HG03520 (cell line): ENCODE data around the gene GNPTAB.
"Not testable (repeated sequence)": the region's sequence is repeated elsewhere in the genome, so short reads cannot be mapped to it uniquely, and the experiment has no call there.

Source experiments
- ATAC-seq: cut with Tn5 transposase; IDR thresholded peaks from one replicate; pipeline ENCODE4 v1.9.1; 2021; ENCODE audit warnings: mild to moderate bottlenecking, moderate library complexity; ENCODE audit not compliant: unreplicated experiment

The GNPTAB gene

GRCh38 chr12:101740566-101740965 is 90.2 kb downstream of the GNPTAB start:
- ATAC-seq = no peak

DNA sequence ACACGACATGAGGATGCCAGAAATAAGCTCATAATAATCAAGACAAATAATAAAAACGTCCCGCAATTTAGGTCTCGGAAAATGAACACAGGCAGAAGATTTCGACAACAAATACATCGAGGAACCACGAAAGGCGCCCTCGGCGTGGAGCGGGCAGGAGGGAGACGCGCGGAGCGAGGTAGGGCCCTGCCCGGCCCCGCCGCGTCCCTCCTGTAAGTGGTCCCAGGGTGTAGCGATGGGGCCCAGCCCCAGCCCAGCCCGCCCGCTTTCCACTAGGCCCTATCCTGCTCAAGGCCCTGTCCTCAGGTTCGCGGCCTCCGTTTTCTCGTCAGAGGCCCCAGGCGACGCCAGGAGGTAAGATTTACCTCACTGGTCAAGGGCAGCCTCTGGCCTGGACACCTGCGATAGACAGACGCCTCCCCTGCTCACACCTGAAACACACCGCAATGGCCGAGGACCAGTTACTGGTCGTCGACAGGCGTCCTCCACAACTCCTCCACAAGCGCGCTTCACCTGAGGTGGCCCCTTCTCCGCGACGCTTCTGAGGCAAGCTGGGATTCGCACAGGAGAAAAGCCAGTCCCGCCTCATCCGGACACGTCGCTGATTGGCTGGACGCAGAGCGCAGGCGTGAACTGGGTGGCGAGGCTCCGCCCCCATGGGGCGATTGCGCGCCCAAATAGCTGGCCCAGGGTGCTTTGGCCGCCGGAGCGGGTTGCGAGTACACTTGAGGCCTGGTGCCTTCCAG is 91.7 kb downstream of the GNPTAB start, which contains the start of gene SYCP3:
Gene SYCP3 (minus strand): TSS at position 543 of the 746 bp plus-strand sequence. CDS start 1,527 bp downstream, outside the sequence.
- ATAC-seq = no peak

GRCh38 chr12:101737476-101737875 is 93.3 kb downstream of the GNPTAB start:
- no peak for ATAC-seq

DNA sequence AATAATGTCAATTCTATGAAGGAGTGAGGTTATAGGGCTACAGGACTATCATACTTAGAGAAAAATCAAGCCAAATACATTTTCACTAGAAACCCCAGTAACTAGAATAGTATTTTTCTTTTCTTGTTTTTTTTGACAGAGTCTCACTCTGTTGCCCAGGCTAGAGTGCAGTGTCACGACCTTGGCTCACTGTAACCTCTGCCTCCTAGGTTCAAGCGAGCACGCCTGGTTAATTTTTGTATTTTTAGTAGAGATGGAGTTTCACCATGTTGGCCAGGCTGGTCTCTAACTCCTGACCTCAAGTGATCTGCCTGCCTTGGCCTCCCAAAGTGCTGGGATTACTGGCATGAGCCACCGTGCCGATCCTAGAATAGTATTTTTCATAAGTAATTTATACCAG is 96.3 kb downstream of the GNPTAB start:
- not testable (repeated sequence) for ATAC-seq

DNA sequence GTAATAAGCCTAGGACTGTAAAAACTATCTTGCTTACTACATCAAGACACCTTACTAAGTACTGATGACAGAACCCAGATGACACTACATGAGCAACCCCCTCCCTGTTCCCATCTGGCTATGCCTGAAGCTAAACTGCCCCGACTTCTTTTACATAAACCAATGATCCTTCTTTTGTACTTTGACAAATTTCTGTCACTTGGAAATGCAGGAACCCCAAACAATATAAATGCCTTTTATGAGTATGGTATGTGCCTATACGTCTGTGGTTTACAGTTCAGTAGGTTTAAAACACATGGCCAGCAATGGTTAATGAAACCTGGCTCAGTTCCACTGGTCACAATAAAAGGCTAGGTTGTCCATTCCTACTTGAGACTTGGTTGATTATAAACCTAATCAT is 97.6 kb downstream of the GNPTAB start:
- no peak for ATAC-seq

GRCh38 chr12:101732318-101732717 is 98.4 kb downstream of the GNPTAB start:
- no peak for ATAC-seq

- no peak for ATAC-seq
Observed at GRCh38 chr12:101729842-101730241, 100.9 kb downstream of the GNPTAB start.

- no peak for ATAC-seq
Observed at GRCh38 chr12:101727098-101727497, 103.7 kb downstream of the GNPTAB start.

GRCh38 chr12:101722392-101722791 is 108.4 kb downstream of the GNPTAB start:
- ATAC-seq = no peak

DNA sequence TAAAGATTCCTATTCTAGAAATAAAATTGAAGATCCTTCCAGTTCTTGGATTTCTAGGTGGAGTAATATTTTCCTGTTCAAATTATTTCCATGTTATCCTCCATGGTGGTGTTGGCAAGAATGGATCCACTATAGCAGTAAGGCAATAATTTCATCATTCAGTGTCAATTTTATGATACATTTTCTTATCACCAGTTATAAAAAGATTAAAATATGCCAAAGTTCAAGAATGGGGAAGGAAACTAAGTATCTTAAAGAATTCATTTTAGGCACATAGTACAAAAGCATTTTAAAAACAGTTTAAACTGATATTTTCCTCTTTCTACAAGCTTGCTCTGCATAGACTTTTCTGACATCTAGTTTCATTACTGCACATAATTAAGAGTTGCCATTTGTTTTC is 110.6 kb downstream of the GNPTAB start:
- ATAC-seq = no peak

DNA sequence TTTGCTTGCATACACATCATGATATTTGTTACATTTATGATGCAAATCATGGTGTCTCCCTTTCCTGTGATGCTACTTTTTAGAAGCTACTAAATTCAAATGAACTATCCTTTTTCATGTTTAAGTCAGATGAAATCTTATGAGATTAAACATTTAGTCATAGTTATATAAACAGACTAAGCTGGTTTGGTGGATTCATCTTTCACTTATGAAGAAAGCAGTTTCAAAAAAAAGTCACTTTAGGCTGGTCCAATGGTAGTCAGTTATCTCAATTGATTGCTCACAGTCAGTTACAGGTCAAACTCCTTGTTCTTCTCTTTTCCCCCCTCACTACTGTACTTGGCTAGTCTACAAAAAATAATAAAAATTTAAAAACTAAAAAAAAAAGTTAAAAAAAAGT is 111.2 kb downstream of the GNPTAB start:
- no peak for ATAC-seq

DNA sequence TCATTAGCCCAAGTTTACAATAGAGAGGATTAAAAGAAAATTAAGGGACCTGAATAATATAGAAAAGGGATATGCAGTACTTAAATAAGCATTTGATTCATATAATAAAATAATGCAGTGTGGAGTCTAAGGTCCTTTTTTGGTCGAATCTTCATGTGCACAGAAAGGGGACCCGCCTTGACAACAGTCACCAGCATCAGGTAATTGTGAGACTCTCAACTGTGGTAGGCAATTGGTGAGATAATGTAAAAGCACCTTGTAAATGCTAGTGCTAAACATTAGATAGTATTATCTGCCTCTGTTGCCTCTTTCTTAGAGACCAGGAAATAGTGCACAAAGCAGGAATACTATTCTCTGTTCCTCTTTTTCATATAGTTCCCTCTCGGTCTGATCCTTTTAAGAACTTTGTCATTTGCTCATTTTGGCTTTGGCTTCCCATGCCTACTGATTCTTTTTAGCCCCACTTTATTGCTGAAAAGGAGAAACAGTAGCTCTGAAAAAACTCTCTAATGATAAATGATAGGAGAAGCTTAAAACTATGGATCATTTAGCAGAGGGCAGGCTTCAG is 115.8 kb downstream of the GNPTAB start:
- ATAC-seq = no peak

DNA sequence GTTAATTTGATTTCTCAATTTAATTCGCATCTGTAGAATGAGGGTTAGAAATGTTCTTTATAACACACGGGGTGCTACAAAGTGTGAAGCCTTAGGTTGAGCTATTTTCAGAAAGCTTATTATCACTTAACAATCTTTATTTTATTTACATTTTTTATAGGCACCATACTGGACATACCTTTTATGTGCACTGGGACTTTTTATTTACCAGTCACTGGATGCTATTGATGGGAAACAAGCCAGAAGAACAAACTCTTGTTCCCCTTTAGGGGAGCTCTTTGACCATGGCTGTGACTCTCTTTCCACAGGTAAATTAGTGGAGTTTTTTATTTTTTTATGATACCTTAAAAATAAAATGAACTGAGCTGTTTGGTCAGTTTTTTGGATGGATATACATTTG is 116.8 kb downstream of the GNPTAB start:
- no peak for ATAC-seq

DNA sequence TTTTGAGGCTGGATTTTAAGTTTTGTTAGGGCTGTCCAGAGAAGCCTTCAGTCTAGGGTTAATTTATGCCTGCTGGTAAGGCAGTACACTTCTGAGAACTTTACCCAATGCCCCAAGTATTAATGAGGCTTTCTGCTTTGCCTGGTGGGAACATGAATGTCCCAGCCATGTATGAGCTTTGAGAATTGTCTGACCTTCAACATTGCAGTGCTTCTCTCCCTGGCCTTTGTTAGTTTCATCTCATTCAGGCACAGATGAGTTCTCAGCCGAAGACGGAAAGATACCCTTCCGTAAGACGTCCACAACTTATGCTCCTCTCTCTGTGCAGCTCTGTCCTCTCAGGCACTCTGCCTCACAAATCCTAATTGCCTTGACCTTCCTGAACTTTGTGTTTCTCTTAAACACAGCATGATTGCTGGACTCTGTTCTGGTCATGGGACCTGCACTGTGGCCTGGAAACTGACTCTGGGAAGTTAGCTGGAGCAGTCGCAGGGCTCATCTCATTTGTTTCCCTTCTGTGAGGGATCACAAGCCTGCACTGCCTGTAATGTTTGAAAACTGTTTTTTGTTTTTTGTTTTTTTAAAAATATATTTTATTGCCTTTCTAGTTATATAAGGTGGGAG is 117.6 kb downstream of the GNPTAB start:
- no peak for ATAC-seq

GRCh38 chr12:101710288-101710687 is 120.5 kb downstream of the GNPTAB start:
- ATAC-seq = no peak

DNA sequence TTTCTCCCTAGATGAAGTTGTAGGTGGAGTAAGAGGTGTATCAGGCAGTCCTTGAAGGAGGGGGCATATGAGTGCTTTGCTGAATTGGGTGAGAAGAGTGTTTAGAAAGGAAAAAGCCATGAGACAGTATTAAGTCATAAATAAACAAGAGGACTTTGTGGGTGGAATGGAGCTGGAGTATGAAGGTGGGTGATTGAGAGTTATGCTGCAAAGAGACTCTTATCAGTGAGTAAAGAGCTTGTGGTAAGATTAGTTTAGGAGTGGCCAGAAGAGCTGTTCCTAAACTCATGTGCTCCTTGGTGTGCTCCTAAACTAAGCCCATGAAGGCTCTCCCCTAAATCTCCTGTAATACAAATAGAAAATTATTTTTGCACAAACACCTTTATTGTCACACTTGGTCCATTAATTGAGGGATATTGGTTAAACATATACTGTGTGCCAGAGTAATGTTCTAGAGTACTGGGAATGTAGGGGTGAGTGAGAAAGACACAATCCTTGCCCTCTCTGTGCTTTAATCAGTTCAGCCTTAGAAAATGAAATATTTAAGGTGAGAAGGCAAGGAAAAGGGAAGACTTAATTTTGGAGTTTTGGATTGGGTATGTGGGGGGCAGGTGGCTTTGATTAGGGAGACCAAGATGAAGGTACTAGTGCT is 123.5 kb downstream of the GNPTAB start:
- no peak for ATAC-seq

DNA sequence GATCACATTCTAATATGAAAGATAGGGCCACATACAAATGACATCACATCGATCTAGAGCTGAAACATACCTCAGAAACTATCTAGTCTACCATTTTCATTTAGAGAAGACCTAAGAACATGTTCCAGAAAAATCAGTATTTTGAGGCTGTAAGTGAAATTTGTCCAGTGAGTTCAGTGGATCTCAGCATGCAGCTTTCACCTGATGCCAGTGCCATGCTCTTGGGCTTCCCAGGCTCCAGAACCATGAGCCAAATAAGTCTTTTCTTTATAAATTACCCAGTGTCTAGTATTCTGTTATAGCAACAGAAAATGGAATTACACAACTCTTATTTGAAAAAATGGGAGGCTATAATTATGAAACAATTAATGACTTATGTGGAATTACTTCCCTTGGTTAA is 124.4 kb downstream of the GNPTAB start:
- ATAC-seq = no peak

DNA sequence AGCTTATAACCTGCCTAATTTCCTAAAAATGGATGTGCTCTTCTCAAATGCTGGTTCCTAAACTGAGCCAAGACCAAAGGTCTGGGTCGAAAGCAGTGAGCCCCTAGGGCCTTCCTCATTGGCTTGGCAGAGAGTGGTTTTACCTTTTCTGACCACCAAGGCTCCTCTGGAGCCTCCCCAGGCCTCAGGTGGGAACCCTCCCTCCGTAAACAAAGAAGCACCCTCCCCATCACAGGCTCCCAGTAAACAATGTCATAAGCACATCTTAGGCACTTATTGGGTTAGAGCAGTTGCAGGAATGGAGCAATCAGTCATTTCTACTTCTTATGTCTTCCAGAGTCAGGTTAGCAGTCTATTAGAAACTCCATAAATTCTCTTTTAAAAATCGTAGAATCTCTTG is 127.3 kb downstream of the GNPTAB start:
- no peak for ATAC-seq

DNA sequence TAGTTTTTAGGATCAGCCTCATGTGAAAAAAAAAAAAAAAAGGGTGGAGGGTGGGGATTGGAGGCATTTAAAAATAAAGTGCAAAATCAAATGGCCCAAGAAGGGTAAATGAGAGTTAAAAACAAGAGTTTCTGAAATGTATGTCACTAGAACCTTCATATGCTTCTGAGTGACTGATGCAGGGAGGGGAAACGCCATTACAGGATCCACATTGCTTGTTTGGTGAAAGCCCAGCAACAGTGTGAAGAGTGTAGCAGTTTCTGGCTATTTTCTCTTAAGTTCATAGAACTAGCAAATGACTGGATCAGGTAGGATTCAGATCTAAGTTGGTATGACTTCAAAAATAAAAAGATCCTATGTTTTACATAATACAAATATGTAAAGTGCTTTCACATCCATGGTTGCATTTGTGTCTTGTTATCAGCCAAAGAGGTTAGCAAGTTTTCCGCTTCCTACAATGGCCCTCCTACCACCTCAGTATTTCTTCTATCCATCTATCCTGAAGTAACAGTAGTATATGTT is 130.4 kb downstream of the GNPTAB start:
- ATAC-seq = no peak

- no peak for ATAC-seq
Observed at GRCh38 chr12:101698800-101699347, 131.9 kb downstream of the GNPTAB start.
